Trophoblast cell (in vitro differentiated cells and primary cell): ENCODE data around the gene PRKCB.

Experiments
- DNase-seq, 2 donors: peaks; one replicate each; pipeline ENCODE4 v3.0.0-alpha.2; 2016
- H2AFZ ChIP-seq: 2 replicates; pipeline ENCODE4 v1.6.1; 2013; ENCODE audit warnings: low read length, moderate library complexity, mild to moderate bottlenecking; ENCODE audit not compliant: insufficient read depth, poor library complexity
- H2AK5ac ChIP-seq: 2 replicates; pipeline ENCODE4 v1.6.1; 2013; ENCODE audit warnings: mild to moderate bottlenecking, low read length
- H2BK120ac ChIP-seq: 2 replicates; pipeline ENCODE4 v1.6.1; 2013; ENCODE audit warnings: low read length, mild to moderate bottlenecking, moderate library complexity; ENCODE audit not compliant: insufficient read depth, poor library complexity
- H2BK12ac ChIP-seq: 2 replicates; pipeline ENCODE4 v1.6.1; 2013; ENCODE audit warnings: mild to moderate bottlenecking, low read length, moderate library complexity
- H2BK5ac ChIP-seq: 2 replicates; pipeline ENCODE4 v1.6.1; 2013; ENCODE audit warnings: low read length, low read depth, moderate library complexity, mild to moderate bottlenecking; ENCODE audit not compliant: poor library complexity
- H3K14ac ChIP-seq: 2 replicates; pipeline ENCODE4 v1.6.1; 2013; ENCODE audit warnings: mild to moderate bottlenecking, low read length
- H3K18ac ChIP-seq: 2 replicates; pipeline ENCODE4 v1.6.1; 2013; ENCODE audit warnings: mild to moderate bottlenecking, low read length
- H3K23ac ChIP-seq: 2 replicates; pipeline ENCODE4 v1.6.1; 2013; ENCODE audit warnings: low read length
- H3K27ac ChIP-seq: 2 replicates; pipeline ENCODE4 v1.5.1; 2013; ENCODE audit warnings: low read depth, mild to moderate bottlenecking, inconsistent platforms, low read length, moderate library complexity
- H3K27me3 ChIP-seq: 2 replicates; pipeline ENCODE4 v1.6.1; 2013; ENCODE audit warnings: inconsistent platforms, mild to moderate bottlenecking, low read length, moderate library complexity; ENCODE audit not compliant: insufficient read depth
- H3K36me3 ChIP-seq, 2 experiments: 1 replicate in 1 of 2; 2 replicates in 1 of 2; pipeline ENCODE4 v1.6.1; 2013; ENCODE audit warnings: low read length in 2 of 2, mild to moderate bottlenecking in 2 of 2, moderate library complexity in 1 of 2; ENCODE audit not compliant: insufficient read depth in 2 of 2, control insufficient read depth in 1 of 2
- H3K4ac ChIP-seq: 2 replicates; pipeline ENCODE4 v1.6.1; 2013; ENCODE audit warnings: low read depth, mild to moderate bottlenecking, low read length, moderate library complexity
- H3K4me1 ChIP-seq, 2 experiments: 1 replicate in 1 of 2; 2 replicates in 1 of 2; pipeline ENCODE4 v1.6.1; 2013; ENCODE audit warnings: low read length in 2 of 2, mild to moderate bottlenecking in 2 of 2, moderate library complexity in 1 of 2; ENCODE audit not compliant: insufficient read depth in 2 of 2, control insufficient read depth in 1 of 2
- H3K4me2 ChIP-seq: 2 replicates; pipeline ENCODE4 v1.6.1; 2013; ENCODE audit warnings: inconsistent platforms, mild to moderate bottlenecking, low read length, moderate library complexity
- H3K4me3 ChIP-seq: 2 replicates; pipeline ENCODE4 v1.5.1; 2013; ENCODE audit warnings: mild to moderate bottlenecking, low read depth, low read length, inconsistent platforms
- H3K79me1 ChIP-seq: one replicate; pipeline ENCODE4 v1.6.1; 2013; ENCODE audit warnings: low read length
- H3K79me2 ChIP-seq: 2 replicates; pipeline ENCODE4 v1.6.1; 2013; ENCODE audit warnings: low read length, mild to moderate bottlenecking; ENCODE audit not compliant: control insufficient read depth, insufficient read depth, poor library complexity
- H3K9ac ChIP-seq: 2 replicates; pipeline ENCODE4 v1.6.1; 2013; ENCODE audit warnings: mild to moderate bottlenecking, low read length
- H3K9me3 ChIP-seq: 2 replicates; pipeline ENCODE4 v1.6.1; 2013; ENCODE audit warnings: low read depth, mild to moderate bottlenecking, control low read depth, inconsistent platforms, low read length; ENCODE audit not compliant: insufficient read depth
- H4K12ac ChIP-seq: 2 replicates; pipeline ENCODE4 v1.6.1; 2013; ENCODE audit warnings: low read depth, mild to moderate bottlenecking, low read length, moderate library complexity
- H4K8ac ChIP-seq: 2 replicates; pipeline ENCODE4 v1.6.1; 2013; ENCODE audit warnings: low read depth, mild to moderate bottlenecking, low read length, moderate library complexity
- H4K91ac ChIP-seq: one replicate; pipeline ENCODE4 v1.6.1; 2013; ENCODE audit warnings: low read depth, mild to moderate bottlenecking, low read length, moderate library complexity
- WGBS: extraction: QIAGEN DNeasy Blood & Tissue Kit; methylation state at CpG from one replicate; pipeline ENCODE4 v1.1.7; 2013; ENCODE audit warnings: missing lambda C conversion rate; ENCODE audit not compliant: insufficient read length, insufficient coverage; ENCODE audit errors: extremely low coverage; 5-methylcytosine and 5-hydroxymethylcytosine counted together

The PRKCB gene

DNA sequence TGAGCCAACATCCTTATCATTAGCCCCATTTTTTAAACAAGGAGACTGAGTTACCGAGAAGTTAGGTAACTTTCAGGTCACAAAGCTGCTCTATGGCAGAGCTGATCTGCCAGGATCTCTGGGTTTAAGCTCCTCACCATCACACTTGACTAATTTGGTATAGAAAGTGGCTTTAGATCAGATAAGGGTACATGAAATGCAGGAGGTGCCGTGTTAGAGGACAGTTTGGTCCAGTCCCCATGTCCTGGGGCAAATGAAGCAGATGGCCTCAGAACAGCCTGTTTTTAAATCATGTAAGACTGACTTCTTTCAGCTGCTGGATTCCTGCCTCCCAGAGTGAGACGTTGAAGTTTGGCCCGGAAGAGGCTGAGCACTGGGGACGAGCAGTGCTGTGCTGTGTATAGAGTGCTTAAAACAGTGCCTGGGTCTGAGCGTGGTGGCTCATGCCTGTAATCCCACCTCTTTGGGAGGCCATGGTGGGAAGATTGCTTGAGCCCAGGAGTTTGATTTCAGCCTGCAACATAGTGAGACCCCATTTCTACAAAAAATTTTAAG, 233.3 kb downstream of the PRKCB start:
- no peaks in the 10 kb centered on the region for H3K36me3 ChIP-seq
- peak in 1 of 2 donors; percentile 15 for DNase-seq
- no peak overlapping the region for H4K12ac ChIP-seq
- no peak overlapping the region for H2AFZ ChIP-seq
- no peak overlapping the region for H2BK5ac ChIP-seq
- H3K27ac ChIP-seq, result no peak overlapping the region
- H4K91ac ChIP-seq, result no peak overlapping the region
- H2AK5ac ChIP-seq, result no peak overlapping the region
- no peak overlapping the region for H3K23ac ChIP-seq
- no peaks in the 10 kb centered on the region for H3K9me3 ChIP-seq
- H2BK12ac ChIP-seq, result no peak overlapping the region
- no peak overlapping the region for H4K8ac ChIP-seq
- no peak overlapping the region for H3K4me3 ChIP-seq
- no peak overlapping the region for H3K18ac ChIP-seq
- H2BK120ac ChIP-seq, result no peak overlapping the region
- no peaks in the 10 kb centered on the region for H3K79me2 ChIP-seq
- no peaks in the 10 kb centered on the region for H3K79me1 ChIP-seq
- no peak overlapping the region for H3K4me2 ChIP-seq
- WGBS, result no CpG with 5 or more reads among the region's 6 CpGs
- H3K27me3 ChIP-seq, result no peaks in the 10 kb centered on the region
- H3K14ac ChIP-seq, result no peak overlapping the region
- H3K4ac ChIP-seq, result no peak overlapping the region
- H3K9ac ChIP-seq, result no peak overlapping the region
- no peaks in the 10 kb centered on the region for H3K4me1 ChIP-seq

GRCh38 chr16:24070851-24071250, 235.1 kb downstream of the PRKCB start:
- H2AK5ac ChIP-seq, result no peak overlapping the region
- no peaks in the 10 kb centered on the region for H3K9me3 ChIP-seq
- H4K8ac ChIP-seq, result no peak overlapping the region
- no peak overlapping the region for H3K18ac ChIP-seq
- H3K4ac ChIP-seq, result no peak overlapping the region
- no peak overlapping the region for H3K23ac ChIP-seq
- H3K27ac ChIP-seq, result no peak overlapping the region
- H3K4me3 ChIP-seq, result no peak overlapping the region
- DNase-seq, result peak; percentile 38 to 65
- H2AFZ ChIP-seq, result no peak overlapping the region
- no peak overlapping the region for H2BK12ac ChIP-seq
- H4K91ac ChIP-seq, result no peak overlapping the region
- no peak overlapping the region for H2BK120ac ChIP-seq
- WGBS, result no CpG with 5 or more reads among the region's 1 CpG
- H3K4me1 ChIP-seq, result peaks cover 2 to 8% of the 10 kb centered on the region in 2 experiments
- H3K79me1 ChIP-seq, result peaks cover under 1% of the 10 kb centered on the region
- no peaks in the 10 kb centered on the region for H3K27me3 ChIP-seq
- no peak overlapping the region for H3K4me2 ChIP-seq
- H3K14ac ChIP-seq, result no peak overlapping the region
- no peak overlapping the region for H3K9ac ChIP-seq
- no peak overlapping the region for H4K12ac ChIP-seq
- no peak overlapping the region for H2BK5ac ChIP-seq
- no peaks in the 10 kb centered on the region for H3K79me2 ChIP-seq
- no peaks in the 10 kb centered on the region for H3K36me3 ChIP-seq

- peak; percentile 61 to 62 for DNase-seq
- H3K36me3 ChIP-seq, result no peaks in the 10 kb centered on the region
- no peak overlapping the region for H3K14ac ChIP-seq
- H3K79me1 ChIP-seq, result peaks cover 3% of the 10 kb centered on the region
- no peak overlapping the region for H3K4me3 ChIP-seq
- H2AFZ ChIP-seq, result no peak overlapping the region
- WGBS, result no CpG with 5 or more reads among the region's 8 CpGs
- no peaks in the 10 kb centered on the region for H3K79me2 ChIP-seq
- H3K18ac ChIP-seq, result no peak overlapping the region
- no peak overlapping the region for H2BK12ac ChIP-seq
- H3K23ac ChIP-seq, result no peak overlapping the region
- H4K91ac ChIP-seq, result no peak overlapping the region
- H3K4me1 ChIP-seq, result peaks cover 9 to 14% of the 10 kb centered on the region in 2 experiments
- H3K4me2 ChIP-seq, result no peak overlapping the region
- H2BK5ac ChIP-seq, result no peak overlapping the region
- H3K9me3 ChIP-seq, result no peaks in the 10 kb centered on the region
- H3K27me3 ChIP-seq, result no peaks in the 10 kb centered on the region
- no peak overlapping the region for H4K8ac ChIP-seq
- H3K27ac ChIP-seq, result no peak overlapping the region
- H4K12ac ChIP-seq, result no peak overlapping the region
- no peak overlapping the region for H2BK120ac ChIP-seq
- no peak overlapping the region for H3K4ac ChIP-seq
- H3K9ac ChIP-seq, result no peak overlapping the region
- H2AK5ac ChIP-seq, result no peak overlapping the region
Measured at GRCh38 chr16:24071666-24072360, 236.0 kb downstream of the PRKCB start.

DNA sequence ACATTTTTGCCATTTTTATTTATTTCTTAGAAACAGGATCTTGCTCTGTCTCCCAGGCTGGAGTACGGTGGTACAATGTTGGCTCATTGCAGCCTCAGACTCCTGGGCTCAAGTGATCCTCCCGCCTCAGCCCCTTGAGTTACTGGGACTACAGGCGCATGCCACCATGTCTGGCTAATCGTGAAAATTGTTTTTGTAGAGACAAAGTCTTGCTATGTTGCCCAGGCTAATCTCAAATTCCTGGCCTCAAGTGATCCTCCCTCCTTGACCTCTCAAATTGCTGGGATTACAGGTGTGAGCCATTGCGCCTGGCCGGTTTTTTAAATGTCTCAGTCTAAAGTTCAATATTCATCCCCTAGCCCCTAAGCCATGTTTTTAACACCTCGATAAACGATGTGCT, 237.5 kb downstream of the PRKCB start:
- Histone ChIP-seq H3K9ac (no peak overlapping the region), H2AFZ (no peak overlapping the region), H3K79me1 (peaks cover 5% of the 10 kb centered on the region), H2BK12ac (no peak overlapping the region), H3K36me3 (no peaks in the 10 kb centered on the region), H3K4me2 (no peak overlapping the region), H3K18ac (no peak overlapping the region), H3K27ac (no peak overlapping the region), H2AK5ac (no peak overlapping the region), H4K12ac (no peak overlapping the region), H3K4me3 (no peak overlapping the region), H3K23ac (no peak overlapping the region), H3K9me3 (no peaks in the 10 kb centered on the region), H3K79me2 (no peaks in the 10 kb centered on the region), H2BK5ac (no peak overlapping the region), H3K27me3 (no peaks in the 10 kb centered on the region), H3K4me1 (peaks cover 13 to 19% of the 10 kb centered on the region in 2 experiments), H4K8ac (no peak overlapping the region), H2BK120ac (no peak overlapping the region), H3K4ac (no peak overlapping the region), H3K14ac (no peak overlapping the region), H4K91ac (no peak overlapping the region)
- WGBS, result no CpG with 5 or more reads among the region's 8 CpGs
- peak; percentile 65 to 69 for DNase-seq
